DMS153 (cell line): ENCODE data around the gene KANK3.
"Not testable (repeated sequence)": the region's sequence is repeated elsewhere in the genome, so short reads cannot be mapped to it uniquely, and the experiment has no call there.

Experiments used
- DNase-seq: peaks from one replicate; lab custom pipeline; 2025; lab: John Stamatoyannopoulos, UW

KANK3 gene

DNA sequence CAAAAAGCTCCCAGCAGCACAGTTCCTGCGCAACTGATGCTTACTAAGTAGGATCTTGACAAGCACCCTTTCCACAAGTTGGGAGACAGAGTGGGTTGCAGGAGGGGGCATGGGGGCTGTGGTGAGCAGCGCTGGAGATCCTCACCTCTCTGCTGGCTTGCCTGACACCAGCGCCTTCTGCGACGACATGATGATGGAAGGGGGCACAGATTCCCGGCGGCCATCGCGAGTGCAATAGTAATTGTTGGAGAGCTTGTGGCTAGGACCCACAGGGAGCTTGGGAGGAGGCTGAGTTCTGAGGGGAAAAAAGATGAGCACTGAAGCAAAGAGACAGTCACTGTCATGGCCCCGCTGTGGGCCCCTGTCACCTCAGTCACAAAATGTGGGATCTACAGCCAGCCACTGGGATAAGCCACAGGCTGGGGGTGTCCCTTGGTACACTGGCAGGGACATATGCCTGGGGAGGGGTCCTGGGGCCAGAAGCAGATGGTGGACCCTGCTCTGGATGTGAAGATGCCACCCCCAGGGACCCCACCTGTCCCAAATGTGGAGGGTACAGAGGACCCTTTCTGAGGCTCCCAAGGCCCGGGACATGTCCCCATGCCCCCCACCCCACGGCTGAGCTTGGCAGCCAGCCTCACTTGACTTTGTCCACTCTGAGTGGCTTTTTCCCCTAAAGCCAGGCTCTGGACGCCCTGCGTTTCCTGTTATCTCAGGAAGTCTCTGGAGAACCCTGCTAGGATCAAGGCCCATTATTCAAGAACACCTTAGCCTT is 26.5 kb downstream of the KANK3 start:
- DNase-seq: no peak

DNA sequence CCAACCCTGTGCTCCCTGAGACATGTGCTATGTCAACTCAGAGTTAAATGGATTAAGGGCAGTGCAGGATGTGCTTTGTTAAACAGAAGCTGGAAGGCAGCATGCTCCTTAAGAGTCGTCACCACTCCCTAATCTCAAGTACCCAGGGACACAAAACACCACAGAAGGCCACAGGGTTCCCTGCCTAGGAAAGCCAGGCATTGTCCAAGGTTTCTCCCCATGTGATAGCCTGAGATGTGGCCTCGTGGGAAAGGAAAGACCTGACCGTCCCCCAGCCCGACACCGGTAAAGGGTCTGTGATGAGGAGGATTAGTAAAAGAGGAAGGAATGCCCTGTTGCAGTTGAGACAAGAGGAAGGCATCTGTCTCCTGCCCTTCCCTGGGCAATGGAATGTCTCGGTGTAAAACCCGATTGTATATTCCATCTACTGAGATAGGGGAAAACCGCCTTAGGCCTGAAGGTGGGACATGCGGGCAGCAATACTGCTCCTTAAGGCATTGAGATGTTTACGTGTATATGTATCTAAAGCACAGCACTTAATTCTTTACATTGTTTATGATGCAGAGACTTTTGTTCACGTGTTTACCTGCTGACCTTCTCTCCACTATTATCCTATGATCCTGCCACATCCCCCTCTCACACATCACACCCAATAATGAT is 28.0 kb downstream of the KANK3 start:
- DNase-seq: not testable (repeated sequence)

DNA sequence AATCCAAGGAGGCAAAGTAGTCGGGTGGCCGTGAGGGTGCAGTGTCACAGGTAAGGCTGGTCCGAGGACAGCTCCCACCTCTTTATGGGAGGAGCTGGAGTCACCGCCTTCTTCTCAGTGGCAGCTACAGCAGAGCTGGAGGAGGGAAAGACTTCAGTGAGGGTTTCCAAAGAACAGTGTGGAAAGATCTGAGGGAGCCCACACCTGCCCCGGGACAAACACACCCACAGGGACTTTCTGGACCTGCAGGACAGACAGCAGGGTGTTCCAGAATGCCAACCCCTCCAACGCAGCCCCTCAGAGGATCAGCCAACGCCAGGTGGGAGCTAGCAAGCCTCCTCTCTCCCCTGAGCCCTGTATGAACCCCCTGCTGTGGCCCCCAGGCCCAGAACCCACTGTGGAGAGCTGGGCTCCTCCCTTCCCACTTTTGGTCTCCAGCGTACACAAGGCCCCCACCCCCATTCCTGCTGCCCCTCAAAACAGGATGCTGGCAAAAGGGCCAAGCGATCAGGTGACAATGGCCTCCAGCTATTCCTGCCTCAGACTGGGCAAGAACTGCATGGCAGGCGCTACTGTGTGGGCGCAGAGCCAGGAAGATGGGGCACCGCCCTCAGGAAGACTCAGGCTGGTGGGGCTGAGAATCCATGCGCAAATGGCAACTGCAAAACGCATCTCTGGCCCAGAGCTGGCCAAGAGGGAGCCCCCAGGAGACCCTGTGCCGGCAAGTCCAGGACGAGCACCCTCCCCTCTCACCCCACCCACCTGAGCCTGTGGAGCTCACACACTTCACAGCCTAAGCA is 31.4 kb downstream of the KANK3 start:
- DNase-seq: no peak

DNA sequence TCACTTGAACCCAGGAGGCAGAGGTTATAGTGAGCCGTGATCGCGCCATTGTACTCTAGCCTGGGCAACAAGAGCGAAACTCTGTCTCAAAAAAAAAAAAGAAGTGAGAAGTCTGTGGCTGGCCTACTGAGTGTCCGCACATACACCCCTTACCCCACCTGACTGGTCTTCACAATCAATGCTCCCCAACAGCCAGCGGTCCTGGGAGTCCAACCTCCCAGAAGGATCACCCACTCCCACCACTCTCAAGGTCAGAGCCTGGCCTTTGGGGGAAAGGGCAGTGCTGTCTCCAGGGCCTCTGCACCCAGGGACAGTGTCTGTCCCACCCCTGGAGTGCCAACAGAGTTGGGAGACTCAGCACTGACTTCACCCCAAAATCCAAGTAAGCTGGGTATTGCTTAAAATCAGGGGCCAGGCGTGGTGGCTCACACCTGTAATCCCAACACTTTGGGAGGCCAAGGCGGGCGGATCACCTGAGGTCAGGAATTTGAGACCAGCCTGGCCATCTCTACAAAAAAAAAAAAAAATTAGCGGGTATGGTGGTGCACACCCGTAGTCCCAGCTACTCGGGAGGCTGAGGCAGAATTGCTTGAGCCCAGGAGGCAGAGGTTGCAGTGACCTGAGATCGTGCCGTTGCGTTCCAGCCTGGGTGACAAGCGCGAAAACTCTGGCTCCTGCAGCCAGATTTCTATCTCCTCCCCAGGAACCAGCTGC is 32.6 kb downstream of the KANK3 start:
- DNase-seq: no peak

DNA sequence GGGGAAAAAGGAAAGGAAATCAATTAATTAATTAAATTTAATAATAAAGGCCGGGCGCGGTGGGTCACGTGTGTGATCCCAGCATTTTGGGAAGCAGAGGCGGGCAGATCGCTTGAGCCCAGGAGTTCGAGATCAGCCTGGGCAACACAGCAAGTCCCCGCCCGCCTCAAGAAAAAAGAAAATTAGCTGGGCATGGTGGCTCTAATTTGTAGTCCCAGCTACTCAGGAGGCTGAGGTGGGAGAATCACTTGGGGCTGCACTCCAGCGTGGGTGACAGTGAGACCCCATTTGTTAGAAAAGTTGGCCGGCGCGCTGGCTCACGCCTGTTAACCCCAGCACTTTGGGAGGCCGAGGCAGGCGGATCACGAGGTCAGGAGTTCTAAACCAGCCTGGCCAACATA is 34.2 kb downstream of the KANK3 start:
- no peak for DNase-seq

DNA sequence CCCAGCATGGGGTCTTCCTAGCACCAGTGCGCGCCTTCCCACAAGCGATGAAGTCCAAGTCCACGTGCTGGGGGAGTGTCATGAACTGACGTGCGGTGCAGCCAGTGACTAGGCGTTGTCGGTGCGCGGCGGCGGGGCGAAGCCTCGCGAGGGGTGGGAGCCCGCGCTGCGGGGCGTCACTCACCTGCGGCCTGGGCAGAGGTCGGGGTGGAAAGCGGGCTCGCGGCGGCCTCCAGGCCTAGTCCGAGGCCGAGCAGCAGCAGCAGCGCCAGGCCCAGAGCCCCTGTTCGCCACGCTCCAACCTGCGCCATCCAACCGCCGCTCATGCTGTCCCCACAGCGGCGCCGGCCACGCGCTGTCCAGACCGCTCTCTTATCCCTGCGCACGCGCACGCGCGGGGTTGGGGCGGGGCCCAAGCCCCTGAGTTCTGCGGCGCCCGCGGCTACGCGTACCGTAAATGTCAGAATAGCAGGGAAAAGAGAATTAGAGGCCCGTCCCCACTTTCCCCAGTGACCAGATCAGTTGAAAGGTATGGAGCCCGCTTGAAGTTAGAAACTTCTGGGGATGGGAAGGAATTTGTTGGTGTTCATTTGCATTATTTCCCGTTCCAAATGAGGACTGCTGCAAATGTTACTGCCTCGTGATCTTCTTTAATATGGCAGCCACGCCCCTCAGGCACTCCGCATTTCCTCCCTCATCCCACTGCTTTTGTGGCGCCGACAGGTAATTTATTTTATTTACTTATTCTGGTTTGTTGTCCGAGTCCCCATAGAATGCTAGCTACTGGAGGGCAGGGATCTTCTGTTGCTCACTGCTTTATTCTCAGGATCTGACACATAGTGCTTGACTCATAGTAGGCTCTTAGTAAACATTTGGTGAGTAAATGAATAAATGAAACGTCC is 34.8 kb downstream of the KANK3 start, which contains the start of gene CD320:
Gene CD320, minus strand, starts transcription at position 394 of the 902 bp plus-strand sequence. Its CDS starts 68 bp downstream, at position 326.
- peak; percentile 81 for DNase-seq

DNA sequence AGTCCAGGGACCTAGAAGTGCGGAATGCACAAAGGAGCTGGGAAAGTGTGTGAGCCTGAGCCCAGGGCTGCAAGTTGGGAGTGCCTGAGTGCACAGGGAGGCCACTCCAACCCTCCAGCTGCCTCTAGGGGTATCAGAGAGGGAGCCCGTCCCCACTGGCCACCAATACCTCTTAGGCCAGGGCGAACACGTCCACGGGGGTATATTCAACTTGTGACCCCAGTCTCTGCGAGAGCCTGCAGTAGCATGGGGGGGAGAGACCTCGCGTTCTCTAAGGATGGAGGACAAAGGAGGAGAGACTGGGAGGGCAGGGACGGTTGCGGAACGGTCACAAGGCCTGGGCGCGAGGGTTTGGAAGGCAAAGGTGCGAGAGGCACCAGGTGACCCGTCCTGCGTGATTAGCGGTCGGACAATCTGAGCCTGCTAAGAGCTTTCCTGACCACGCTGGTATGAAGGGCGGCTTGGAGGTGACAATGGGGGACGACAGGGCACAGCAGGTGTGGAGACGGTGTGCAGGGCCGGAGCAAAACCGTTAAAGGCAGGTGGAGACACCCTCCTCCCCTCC is 35.6 kb downstream of the KANK3 start:
- no peak for DNase-seq

DNA sequence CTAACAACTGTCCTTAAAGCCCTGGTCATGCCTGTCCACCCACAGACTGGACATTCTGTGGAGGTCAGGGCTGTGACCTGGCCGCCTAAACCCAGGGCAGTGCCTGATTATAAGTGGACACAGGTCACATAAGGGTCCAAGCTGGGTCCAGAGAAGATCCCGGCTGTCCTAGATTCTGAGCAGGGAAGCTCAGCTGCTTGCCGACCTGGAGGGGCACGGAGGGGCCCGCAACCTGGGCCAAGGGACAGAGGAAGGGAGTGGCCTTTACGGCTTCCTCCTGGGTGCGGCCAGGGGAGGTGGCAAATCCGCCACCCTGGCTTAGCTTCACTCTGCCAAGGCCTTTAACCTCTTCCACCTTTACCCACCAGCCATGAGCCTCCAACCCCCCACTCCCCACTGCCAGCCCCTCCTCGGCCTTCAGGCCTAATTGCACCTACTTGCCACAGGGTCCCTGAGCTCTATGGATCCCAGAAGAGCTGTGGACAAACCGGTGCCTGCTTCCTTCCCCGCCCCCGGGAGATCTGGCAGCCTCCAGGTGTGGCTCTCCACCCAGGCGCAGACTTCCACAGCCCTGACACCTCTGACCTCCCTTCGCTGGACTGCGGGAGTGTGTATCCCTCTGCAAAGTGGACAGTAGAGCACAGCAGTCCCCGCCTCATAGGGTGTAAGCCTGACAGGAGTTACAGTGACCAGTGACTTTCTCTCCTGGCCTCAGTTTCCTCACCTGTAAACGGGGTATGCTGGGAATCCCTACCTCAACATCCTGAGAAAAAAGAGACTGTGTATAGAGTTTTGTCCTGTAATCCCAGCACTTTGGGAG is 36.6 kb downstream of the KANK3 start:
- no peak for DNase-seq

DNA sequence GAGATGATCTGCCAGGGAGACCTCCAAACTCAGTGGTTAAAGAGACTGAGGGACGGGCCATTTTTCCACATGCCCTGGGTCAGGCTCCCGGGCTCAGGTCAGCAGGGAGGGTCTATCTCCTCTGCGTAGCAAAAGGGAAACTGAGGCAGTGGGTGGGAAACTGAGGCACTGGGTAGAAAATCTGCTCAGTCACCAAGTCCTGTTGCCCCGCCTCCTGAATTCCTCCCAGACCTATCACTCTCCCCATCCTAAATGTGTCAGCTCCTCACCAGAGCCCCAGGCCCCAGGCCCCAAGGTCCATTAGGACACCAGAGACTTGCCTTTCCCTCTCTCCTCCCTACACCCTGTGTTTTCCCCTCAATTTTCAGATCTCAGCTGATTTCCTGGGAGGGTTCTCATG is 37.3 kb downstream of the KANK3 start:
- no peak for DNase-seq

DNA sequence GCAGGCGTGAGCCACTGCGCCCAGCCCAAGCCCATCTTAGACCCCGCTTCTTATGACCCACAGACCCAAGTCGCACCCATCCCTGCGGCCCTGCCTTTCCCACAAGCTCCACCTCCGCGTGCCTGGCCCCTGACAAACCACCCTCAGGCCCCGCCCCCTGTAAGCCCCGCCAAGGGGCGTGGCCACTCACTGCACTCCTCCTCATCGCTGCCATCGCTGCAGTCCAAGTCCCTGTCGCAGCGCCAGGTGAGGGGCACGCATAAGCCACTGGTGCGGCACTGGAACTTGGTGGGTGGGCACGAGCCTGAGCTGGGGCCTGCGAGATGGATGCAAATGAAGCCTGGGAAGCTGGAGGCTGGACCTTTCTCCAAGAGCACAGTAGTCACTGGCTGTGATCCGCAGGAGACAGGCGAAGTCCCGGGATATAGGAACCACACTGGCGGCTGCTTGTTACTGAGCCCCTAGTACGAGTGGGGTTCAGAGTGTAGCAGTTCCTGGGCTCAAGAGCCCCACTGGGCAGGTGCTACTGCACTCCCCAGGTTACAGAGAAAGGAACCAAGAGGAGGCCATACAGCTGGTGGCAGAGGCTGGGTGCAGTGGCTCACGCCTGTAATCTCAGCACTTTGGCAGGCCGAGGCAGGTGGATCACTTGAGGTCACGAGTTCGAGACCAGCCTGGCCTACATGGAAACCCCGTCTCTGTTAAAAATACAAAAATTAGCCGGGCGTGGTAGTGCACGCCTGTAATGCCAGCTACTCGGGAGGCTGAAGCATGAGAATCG is 38.0 kb downstream of the KANK3 start:
- DNase-seq: no peak

DNA sequence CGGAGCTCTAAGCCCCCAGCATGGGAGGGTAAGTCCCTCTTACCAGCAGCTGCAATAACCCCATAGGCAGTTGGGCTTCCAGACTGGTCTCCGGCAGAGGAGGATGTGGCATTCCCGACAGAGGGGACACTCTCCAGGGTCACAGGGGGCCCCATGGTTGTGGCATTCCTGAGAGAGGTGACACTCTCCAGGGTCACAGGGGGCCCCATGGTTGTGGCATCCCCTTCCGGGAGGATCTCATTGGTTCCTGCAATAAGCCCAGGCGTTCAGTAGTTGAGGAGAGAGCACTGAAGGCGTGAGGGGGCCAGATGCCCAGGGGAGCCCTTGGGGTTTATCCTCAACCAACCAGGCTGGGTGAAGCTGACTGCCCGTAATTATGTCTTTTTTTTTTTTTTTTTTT is 40.3 kb downstream of the KANK3 start:
- DNase-seq: no peak

DNA sequence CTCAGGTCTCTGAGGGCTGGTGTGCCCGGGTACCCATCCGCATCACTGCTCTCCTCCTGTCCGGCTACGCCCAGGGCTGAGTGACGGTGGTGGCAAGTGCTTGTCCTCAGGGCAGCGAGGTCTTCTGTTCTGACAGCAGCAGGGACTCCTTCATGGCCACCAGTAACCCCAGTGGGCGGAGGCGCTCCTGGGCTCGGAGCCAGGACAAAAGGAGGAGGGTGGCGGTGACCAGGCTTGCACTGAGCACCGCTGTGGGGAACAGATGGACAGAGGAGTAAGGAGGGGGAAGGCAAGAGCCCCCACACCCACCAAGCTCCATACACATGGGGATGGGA is 40.7 kb downstream of the KANK3 start:
- DNase-seq: no peak

DNA sequence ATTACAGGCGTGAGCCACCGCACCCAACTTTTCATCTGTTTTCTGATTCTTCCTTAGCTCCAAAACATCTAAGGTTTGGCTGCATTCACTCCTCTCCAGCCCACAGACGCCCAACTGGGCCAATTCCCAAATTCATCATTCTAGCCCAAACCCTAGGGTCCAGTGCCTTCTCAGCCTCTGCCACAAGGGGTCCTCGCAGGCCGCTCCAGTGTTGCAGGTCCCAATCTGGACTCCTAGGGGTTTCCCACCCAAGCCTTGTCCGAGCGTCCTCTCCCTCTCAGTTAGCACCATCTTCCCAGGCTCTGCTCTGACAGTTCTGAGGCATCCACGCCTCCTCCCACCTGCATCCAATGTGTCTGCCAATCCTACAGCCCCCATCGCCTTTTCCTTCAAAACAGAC is 51.7 kb downstream of the KANK3 start:
- not testable (repeated sequence) for DNase-seq

DNA sequence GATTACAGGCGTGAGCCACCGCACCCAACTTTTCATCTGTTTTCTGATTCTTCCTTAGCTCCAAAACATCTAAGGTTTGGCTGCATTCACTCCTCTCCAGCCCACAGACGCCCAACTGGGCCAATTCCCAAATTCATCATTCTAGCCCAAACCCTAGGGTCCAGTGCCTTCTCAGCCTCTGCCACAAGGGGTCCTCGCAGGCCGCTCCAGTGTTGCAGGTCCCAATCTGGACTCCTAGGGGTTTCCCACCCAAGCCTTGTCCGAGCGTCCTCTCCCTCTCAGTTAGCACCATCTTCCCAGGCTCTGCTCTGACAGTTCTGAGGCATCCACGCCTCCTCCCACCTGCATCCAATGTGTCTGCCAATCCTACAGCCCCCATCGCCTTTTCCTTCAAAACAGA is 66.6 kb downstream of the KANK3 start:
- DNase-seq: not testable (repeated sequence)
